ENCODE data around the gene IZUMO2.

DNA sequence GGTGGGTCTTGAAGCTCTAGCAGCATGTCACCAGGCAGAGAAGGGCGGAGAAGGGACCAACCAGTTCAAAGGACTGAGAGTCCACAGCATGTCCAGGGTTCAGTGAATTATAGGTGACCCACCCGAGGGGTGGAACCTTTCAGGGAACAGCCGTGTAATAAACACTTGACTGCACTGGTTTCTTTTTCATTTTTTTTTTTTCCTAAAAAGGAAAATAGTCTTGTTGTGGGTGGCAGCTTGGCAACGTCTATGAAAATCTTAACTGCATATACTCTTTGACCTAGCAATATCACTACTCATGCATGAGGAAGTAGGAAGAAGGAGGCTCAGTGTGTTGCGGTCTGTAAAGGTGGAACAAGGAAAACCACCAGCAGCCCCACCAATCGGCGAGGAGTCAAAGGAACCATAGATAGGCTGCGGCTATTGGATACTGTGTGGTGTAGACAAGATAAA is 27.4 kb upstream of the IZUMO2 start:
- TF ChIP-seq EZH2 (IDR thresholded peaks at IDR 0.05) (no peak), POLR2AphosphoS5 (IDR thresholded peaks at IDR 0.05; ENCODE audit: borderline replicate concordance, low read depth, low read length) (no peak)
